GM18870 (cell line): Measurements from ENCODE around the gene ARHGEF28.

Experiments
- ATAC-seq: cut with Tn5 transposase; IDR thresholded peaks from one replicate; pipeline ENCODE4 v1.9.1; 2021; ENCODE audit warnings: moderate library complexity; ENCODE audit not compliant: unreplicated experiment

ARHGEF28 gene

DNA sequence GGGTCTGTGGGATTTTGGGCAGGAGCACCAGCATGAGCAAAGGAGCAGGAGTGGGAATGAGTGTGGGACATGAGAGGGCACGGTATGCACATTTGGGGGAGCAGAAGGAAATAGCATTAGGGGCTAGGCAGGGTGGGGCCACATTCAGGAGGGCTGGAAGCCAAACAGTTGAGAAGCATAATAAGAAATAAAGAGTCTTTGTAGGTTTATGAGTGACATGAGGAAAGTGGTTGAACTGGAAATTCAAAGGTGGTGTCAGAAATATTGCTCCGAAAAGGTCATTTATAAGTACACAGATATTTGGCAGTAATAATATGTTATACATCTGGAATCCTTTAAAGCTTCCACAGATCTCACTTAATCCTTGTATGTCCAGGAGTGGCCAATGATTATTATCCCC is 26.4 kb downstream of the ARHGEF28 start:
- ATAC-seq = no peak

DNA sequence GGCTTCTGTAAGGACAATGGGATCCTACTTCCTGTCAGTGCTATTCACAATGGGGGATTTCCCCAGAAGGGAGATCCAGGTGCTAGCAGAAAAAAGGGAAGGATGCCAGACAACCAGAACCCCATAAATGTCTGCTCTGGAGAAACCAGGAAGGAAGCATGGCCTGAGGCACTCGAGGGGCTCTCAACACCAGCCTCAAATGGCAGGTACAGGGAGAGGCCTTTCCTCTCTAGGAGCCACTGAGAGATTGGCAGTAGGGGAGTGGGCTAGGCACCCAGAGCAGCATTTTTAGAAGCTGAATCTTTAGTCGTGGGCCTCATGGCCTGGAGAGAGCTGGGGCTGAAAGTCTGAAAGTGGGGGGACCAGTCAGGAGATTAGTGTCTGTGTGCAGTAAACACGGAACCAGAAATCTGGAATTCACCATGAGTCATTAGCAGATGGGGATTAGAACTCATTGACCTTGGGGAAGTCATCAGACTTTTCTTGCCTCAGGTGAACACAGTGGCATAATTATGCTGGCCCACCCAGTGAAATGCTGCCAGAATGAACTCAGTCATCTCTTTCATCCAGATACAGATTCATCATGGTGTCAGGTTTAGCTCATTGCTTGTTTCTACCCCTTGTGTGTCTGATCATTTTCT is 28.3 kb downstream of the ARHGEF28 start:
- no peak for ATAC-seq

DNA sequence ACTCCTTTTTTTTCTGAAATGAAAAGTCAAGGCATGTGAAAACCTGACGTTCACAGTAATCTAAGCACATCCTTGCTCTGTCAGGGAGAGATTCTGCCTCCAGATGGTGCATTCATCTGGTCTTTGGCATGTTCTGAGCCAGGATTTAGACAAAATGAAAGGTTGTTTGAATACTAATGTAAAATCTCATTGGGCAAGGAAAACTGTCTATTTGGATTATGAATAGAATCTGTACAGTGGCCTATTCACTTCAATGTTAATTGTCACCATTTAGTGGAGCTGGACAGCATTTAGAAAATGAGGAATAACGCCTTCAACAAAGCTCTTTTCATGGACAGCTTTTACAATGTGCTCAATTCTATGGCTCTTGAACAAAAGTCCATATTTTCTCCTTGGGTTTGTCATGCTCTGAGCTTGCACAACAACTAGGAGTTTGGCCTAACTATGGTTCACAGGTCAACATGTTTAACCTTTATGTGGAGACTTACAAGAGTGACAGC is 28.9 kb downstream of the ARHGEF28 start:
- no peak for ATAC-seq

DNA sequence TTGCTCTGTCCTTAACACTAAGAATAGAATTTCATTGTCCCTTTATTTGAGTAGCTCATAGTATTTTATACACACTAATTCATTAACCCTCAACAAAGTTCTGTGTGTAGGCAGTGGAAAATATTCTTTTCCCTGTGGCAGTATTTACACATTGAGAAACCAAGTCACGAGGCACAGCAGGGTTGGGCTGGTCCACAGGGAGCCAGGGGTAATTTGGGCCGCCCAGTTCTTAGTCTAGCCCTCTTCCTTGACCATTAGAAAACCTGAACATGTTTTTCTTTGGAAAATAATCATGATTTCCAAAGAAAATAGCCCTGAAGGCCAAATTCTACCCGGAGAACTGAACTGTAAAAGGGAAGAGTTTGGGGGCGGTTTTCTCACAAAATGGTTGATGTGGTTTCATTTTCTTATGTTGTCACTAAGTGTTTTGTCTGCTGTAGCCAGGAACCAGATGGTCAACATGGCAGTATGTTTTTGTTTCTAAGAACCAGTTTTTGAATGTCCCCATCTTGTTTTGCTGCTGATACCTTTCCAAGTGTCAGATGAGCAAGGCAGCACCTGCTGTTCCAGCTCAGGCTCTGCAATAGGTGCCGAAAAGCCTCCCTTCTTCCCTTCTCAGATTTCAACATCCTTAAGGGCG is 29.6 kb downstream of the ARHGEF28 start:
- no peak for ATAC-seq

DNA sequence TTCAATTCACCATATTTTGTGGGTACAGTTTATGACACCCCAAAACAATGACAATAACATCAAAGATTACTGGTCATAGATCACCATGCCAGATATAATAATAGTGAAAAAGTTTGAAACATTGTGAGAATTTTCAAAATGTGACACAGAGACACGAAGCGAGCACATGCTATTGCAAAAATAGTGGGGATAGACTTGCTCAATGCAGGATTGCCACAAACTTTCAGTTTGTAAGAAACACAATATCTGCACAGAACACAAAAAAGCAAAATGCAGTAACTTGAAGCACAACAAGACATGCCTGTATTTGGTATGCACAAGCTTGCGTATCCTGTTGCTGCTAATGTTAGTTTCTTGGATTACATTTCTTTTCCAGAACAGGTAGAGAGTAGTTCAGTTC is 35.8 kb downstream of the ARHGEF28 start:
- no peak for ATAC-seq

DNA sequence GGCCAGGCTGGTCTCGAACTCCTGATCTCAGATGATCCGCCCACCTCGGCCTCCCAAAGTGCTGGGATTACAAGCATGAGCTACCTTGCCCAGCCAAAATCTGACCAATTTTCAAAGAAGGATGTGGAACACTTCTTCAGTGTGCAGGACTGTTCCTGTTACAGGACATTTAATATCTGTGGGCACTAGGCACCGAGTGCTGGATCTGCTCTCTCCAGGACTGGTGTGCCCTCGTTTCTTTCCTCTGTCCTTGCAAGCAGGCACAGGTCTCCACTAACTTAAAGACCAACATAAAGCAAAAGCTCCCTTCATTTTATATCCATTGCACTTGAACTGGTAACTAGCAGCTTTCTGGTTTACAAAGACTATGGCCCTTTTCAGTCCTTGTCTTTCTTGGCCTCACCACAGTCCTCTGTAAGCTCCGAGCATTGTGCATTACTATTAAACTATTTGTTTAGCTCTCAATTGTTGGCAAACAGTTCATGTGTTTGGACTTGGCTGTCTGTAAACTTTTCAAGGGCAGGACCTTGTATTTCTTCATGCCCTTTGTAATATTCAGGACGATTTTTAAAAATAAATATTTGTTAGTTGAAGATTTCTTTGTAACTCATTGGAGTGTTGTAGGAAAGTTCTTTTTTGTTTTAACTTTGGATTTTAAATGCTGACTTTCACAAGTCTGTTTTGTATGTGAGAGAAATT is 37.3 kb downstream of the ARHGEF28 start:
- peak; percentile 2 for ATAC-seq

DNA sequence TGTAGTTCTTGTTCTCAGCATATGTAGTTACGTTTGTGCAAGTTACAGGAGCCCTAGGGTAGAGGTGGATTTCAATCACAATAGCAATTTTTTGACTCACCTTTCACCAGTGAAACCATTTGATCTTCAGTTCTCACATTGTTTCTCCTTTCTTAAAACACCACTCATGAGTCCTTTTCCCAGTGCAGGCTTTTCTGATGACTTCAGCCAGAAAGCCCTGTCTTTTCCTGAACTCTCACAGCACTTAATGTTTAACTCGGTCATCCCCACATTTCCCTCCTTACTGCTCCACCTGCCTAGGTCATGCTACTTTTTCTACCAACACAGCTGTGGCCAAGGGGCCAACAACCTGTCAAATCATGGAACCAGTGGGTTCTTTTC is 37.9 kb downstream of the ARHGEF28 start:
- peak; percentile 54 for ATAC-seq

DNA sequence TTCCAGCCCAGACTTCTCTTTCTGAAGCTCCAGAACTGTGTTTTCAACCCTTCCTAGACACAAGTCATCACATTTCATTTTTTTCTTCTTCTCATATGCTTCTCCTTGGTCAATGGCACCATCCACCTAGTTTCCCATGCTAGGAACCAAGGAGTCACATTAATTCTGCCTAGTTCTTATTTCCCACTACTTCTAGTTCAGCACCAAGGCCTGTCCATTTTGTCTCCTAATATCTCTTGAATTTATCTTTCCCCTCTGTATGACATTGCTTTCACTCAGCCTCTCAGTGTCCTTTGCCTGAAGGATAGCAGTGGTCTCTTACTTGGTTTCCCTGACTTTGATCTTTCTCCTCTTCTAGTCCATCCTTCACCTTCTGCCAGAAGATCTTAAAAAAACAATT is 38.8 kb downstream of the ARHGEF28 start:
- no peak for ATAC-seq

DNA sequence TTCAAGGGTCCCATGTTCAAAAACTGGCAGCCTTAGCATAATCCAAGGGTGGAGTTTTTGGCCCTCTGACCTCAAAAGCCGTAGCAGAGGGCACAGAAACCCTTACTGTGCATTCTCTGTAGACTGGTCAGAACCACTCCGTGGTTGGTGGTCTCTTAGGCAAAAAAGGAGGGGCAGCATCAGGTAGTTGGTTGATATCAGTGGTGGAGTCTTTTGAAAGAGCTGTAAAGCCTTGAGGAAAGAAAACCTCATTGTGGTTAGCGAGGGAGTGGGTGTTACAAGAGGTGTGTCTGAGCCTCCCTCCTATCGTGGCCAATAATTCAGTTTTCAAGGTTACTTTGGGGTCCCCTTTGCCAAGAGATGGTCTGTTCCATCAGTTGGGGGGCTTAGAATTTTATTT is 40.9 kb downstream of the ARHGEF28 start:
- ATAC-seq = no peak

DNA sequence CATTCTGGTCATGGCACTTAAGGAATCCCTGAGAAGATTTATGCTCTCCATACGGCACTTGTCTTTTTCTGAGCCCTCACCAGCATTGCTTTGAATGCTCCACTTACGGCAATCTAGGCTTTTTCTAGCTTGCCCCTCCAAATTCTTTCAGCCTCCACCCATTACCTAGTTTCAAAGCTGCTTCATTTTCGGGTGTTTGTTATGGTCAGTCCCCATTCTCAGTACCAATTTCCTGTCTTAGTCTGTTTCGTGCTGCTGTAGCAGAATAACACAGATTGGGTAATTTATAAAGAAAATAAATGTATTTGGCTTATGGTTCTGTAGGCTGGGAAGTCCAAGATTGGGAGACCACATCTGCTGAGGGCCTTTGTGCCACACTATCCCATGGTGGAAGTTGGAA is 42.0 kb downstream of the ARHGEF28 start:
- ATAC-seq = peak; percentile 47

DNA sequence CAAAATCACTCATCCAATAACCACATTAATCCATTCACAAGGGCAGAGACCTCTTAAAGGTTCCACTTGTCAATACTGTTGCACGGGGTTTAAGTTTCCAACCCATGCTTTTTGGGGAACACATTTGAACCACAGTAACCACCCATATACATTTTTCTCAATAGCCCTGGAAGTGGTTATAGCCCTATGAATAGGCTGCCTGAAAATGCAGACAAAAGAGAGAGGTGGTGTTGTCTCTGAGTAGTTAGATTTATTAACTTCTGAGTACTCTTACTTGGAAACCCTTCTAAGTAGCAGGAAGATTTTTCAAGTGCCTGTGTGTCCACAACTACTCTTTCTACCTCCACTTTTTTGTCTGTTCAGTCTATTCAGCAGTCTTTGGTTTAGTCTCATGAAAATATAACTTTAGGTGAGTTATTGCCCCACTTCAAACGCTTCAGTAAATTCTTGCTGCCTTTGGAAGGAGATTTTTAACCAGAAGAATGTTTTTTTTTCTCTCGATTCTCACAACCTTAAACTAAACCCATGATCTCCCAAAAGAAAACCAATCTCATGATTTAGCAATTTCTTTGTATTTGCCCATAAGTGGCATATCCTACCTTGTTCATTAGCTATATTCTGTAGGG is 42.6 kb downstream of the ARHGEF28 start:
- no peak for ATAC-seq

DNA sequence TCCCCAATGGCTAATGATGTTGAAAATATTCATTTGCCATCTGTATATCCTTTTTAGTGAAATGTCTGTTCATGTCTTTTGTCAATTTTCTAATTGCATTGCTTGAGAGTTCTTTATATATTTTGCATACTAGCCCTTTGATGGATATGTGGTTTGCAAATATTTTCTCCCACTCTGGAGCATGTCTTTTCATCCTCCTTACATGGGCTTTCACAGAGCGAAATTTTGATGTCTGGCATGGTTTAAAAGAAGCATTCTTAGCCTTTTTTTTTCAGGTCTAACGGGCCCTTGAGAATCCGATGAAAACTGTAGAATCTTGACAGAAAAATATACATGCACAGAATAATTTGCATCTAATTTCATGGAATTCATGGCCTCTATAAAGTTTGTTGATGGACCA is 44.7 kb downstream of the ARHGEF28 start:
- ATAC-seq = no peak

DNA sequence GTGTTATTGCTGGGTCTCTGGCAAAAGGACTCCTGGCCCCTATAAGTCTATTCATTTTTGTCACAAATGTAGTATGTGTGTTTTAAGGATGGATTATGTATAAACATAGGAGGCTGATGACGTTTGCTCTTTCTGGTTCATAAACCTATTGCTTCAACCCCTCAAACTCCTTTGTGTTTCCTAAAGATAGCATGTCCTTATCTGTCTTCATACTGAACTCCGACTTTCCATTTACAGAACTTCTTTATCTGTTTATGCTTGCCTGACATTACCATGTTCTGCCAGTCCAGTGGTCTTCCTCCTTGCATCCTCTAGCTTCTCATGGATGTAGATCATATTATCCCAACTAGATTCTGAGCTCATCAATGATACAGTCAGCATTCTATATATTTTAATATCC is 46.1 kb downstream of the ARHGEF28 start:
- ATAC-seq = no peak

DNA sequence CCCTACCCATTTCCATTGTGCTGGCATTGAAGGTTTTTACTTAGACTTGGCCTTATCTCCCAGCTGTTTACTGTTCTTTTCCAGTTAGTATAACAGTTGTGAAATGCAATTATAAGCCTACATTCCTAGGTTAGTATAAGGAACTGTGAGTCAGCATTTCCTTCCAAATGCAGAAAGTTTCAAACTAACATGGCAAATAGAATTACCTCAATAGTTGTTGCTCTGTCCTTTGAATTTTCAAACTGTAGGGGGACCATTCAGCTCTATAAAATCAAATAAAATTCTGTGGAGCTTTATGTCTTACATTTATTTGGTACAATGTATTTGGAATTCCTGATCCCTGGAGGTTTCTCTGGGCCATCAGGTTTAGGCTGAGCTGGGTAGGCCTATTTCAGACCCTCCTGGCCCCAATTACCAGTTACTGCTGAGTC is 47.2 kb downstream of the ARHGEF28 start:
- ATAC-seq = no peak

DNA sequence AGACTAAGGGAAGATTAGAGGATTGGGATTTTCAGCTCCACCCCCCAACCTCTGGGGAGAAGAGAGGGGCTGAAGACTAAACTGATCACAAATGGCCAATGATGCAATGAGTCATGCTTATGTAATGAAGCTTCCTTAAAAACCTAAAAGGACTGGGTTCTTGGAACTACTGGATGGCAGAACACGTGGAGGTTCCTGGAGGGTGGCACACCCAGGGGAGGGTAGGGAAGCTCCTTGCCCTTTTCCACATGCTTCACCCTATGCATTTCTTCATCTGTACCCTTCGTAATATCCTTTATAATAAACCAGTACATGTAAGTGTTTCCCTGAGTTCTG is 48.6 kb downstream of the ARHGEF28 start:
- ATAC-seq = no peak

DNA sequence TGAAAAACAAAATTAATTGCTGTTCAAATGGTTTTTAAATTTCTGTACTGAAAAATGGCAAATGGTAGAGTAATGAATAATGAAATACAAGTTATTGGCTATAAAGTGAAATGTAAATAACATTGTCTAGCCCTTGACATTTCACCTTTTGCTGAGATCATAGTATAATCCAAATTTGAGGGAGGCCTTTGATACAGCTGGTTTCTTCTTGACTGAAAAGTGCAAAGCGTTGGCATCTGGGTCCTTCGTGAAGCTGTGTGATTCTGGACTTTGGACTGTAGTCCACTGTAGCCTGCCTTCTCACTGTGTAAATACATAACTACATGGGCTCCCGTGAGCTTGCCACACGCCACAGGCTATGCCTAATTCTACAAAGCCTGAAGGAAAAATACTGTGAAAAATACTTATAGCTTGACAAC is 52.3 kb downstream of the ARHGEF28 start:
- no peak for ATAC-seq

DNA sequence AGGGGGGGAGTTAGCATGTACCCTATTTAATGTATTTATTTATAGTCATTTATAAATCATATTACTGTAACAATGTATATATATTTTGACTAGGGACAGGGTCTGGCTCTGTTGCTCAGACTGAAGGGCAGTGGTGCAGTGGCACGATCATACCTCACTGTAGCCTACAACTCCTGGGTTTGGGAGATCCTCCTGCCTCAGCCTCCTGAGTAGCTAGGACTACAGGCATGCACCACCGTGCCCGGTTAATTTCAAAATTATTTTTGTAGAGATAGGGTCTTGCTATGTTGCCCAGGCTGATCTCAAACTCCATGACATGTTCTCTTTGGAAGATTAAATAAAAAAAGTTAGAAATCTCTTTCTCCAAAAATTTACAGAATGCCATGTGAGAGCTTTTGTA is 52.8 kb downstream of the ARHGEF28 start:
- ATAC-seq = no peak

DNA sequence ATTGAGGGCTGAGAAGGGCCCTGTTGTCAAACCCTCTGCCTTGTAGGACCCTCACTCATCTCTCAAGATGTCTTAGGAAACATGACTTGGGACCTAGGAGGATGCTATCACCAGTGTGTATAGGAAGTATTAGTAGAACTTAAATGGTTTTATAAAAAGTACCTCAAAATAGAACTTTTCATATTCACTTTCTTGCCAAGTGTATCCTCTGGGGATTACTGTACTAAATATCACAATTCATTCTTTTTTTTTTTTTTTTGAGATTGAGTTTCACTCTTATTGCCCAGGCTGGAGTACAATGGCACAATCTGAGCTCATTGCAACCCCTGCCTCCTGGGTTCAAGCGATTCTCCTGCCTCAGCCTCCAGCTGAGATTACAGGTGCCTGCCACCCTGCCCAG is 56.2 kb downstream of the ARHGEF28 start:
- no peak for ATAC-seq

DNA sequence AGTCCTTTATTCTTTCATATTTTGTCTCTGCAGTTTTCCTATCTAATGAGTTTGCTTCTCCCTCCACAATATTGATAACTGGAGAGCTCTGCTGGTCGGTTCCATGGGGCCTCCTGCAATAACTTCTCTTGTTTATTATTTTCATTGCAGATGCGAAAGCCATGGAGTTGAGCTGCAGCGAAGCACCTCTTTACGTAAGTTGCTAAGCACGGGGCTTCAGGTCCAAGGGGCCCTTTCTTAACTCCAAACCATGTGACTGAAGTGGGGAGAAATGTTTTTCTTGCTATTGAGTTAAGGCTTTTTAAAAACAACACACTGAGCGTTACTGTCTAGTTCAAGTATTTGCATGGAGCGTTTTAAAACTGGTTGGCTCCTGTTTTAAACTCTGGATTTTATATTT is 58.7 kb downstream of the ARHGEF28 start:
- no peak for ATAC-seq

DNA sequence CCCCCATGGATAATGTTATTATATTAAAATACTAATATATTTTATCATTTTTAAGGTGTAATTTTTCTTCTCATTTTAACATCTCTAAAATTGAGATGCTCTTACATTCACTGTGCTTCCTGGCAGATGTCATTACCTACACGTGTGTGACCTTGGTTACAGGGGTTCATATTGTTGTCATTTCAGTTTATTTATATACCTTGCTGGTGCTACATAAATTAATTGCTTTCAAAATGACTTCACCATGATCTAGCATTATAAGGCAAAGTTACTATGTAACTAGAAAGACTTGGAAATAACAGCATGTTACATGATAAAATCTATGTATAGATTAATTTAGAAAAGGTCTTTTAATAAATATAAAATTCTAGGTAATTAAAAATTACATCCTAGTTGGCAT is 60.9 kb downstream of the ARHGEF28 start:
- ATAC-seq = peak; percentile 54

DNA sequence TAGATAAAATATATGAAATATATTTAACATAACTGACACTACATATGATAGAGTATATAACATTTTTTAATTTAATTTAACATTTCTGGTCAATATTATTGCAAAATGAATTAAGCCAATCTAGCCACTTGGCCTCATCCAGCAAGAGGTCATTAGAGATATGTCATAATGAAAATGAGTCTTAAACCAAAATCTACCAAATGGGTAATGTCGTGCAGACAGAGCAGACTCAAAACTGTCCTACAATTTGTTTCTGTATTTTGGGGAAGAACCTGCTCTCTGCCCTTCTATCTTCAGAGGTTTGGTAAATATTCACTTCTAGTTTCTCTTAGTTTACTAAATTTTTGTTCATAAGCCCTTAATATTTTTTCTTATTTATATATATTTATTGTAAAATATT is 61.4 kb downstream of the ARHGEF28 start:
- ATAC-seq = peak; percentile 76

DNA sequence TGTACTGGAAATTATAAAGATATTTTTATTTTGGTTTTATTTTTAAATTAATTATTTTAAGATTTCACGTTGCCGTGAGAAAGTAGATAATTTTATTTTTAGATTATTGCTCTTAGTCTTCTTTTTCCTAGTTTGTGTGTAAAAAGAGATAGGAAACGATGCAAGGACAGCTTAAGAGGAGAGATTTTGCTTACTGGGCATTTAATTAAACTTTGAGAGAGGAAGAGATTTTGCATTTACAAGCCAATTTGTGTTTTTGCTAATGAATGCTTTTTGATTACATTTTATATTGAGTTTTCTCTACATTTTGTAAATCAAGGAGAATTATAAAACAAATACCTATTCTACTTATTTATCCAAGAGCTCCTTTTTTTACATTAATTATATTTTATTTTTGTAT is 64.0 kb downstream of the ARHGEF28 start:
- no peak for ATAC-seq
